Tibial artery (tissue), 4 donors: ENCODE results near the gene PLIN4.

Experiments used
- DNase-seq, 2 donors: peaks; one replicate each; pipeline ENCODE4 v3.0.0-alpha.2; 2019
- H3K27ac ChIP-seq, 2 donors: fragments of 200-600 bp; sonication (generic) in 1 of 2; 1 replicate in 1 of 2; 2 replicates in 1 of 2; pipeline ENCODE4 v1.5.1; 2018 to 2019; ENCODE audit warnings: mild to moderate bottlenecking in 1 of 2
- H3K27me3 ChIP-seq, 2 donors: fragments of 200-600 bp; sonication (generic) in 1 of 2; one replicate each; pipeline versions ENCODE4 v1.5.1 to v1.6.0; 2016 to 2019
- H3K36me3 ChIP-seq, 3 donors: fragments of 200-600 bp; sonication (generic) in 2 of 3; one replicate each; pipeline ENCODE4 v1.5.1; 2016 to 2019; ENCODE audit warnings: mild to moderate bottlenecking in 2 of 3
- H3K4me1 ChIP-seq, 4 donors: fragments of 200-600 bp; sonication (generic) in 2 of 4; 1 replicate in 3 of 4; 2 replicates in 1 of 4; pipeline ENCODE4 v1.5.1; 2016 to 2019
- H3K4me3 ChIP-seq, 2 donors: fragments of 200-600 bp; sonication (generic) in 1 of 2; 1 replicate in 1 of 2; 2 replicates in 1 of 2; pipeline ENCODE4 v1.5.1; 2018 to 2019; ENCODE audit warnings: mild to moderate bottlenecking in 2 of 2
- H3K9me3 ChIP-seq, 3 donors: fragments of 200-600 bp; sonication (generic) in 1 of 3; one replicate each; pipeline ENCODE4 v1.5.1; 2016 to 2019
- CTCF ChIP-seq, 2 experiments: fragments of 200-600 bp in 1 of 2; fragments of 450-650 bp in 1 of 2; IDR thresholded peaks; one replicate each; pipeline ENCODE4 v1.5.1; 2017 to 2019; ENCODE audit warnings: antibody characterized with exemption in 2 of 2, mild to moderate bottlenecking in 1 of 2, moderate library complexity in 1 of 2
- intact Hi-C: fragments of 100-400 bp; cut with DNase I; formaldehyde crosslinking; loops from one replicate; pipeline ENCODE4 v1.15.0; 2023; ENCODE audit warnings: low total_unique reads

PLIN4 gene

DNA sequence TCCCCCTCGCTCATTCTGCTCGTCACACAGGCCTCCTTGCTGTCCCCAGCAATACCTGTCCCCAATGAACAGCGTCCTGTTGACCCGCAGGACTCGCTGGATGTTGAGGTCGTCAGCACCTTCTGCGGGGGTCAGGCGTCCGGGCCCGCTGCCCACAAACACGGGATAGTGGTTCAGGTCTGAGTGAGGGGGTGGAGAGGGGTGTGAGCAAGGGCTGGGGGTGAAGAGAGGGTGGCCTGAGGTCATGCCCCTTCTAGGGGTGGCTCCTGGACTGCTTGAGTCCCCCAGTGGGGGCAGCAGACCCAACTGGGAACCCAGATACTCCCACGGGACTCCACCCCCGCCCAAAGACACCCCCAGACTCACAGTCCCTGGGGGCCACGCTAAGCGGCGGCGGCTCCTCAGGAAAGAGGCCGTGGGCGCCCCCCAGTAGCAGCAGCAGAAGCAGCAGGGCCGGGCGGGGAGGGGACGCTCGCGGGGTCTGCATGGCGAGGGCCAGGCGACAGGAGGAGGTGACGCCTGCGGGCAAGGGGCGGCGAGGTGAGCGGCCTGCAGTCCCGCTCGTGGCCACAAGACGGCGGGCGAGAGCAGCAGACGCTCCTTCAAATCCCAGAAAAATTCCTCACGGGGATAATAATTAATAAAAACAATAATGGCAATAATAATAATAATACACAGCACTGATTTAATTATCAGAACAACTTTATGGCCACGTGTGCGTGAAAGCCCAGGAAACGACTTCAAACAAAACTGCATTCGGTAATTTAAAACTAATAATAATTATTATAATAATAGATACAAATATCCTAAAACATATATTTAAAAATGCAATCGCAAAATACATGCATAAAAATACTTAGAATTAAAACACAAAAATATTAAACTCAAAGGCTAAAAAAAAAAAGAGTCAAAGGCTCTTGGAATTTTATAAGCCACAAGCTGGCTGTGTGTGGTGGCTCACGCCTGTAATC lies 40.0 kb upstream of the PLIN4 start:
- Histone ChIP-seq H3K4me3 (peak overlapping the region in 1 of 2 donors; percentile 34), H3K4me1 (no peaks in the 10 kb centered on the region), H3K36me3 (no peaks in the 10 kb centered on the region), H3K27me3 (peaks cover 0 to 30% of the 10 kb centered on the region in 2 donors), H3K27ac (no peak overlapping the region), H3K9me3 (no peaks in the 10 kb centered on the region)
- peak; percentile 86 to 100 for TF ChIP-seq CTCF (IDR thresholded peaks at IDR 0.05)
- intact Hi-C loops = loop anchor here (5.0 kb wide), 1 partner anchor 79 kb away; the partner anchor contains the start of gene TNFAIP8L1
- DNase-seq = no peak

DNA sequence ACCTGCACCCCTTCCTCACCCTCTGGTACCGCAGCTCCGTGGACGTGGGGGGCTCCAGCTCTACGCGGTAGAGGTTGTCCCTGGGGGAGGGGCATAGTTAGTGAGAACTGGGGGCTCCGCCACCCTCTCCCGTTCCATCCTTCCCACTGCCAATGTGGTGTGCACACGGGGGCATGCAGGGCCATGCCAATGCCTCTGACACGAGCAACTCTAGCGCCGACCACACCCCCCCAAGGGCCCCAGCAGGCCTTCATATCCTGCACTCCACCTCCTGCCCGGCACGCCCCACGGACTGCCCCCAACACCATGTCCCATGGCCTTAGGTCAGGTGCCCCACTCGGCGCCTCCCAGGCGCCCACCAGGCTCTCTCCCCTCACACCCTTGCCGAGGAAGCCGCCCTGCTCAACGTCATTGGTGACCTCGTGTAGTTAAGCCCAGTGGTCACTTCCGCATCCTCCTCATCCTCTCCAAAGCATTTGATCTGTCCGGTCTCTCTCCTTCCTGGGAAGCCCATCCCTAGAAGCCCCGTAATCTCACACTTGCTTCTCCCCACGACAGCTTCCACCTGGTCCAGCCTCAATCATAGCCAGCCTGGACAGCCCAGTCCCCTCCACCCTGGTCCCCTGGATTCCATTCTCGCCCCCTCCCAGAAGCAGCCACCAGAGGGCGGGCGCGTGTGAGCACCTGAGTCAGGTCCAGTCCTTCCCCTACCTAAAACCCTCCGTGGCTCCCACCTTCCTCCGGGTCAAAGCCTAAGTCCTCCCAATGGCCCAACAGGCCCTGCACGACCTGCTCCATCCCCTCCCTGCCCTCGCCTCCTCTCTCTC lies 39.1 kb upstream of the PLIN4 start:
- Histone ChIP-seq H3K4me1 (no peaks in the 10 kb centered on the region), H3K27ac (no peak overlapping the region), H3K27me3 (peaks cover 0 to 36% of the 10 kb centered on the region in 2 donors), H3K9me3 (no peaks in the 10 kb centered on the region), H3K4me3 (no peak overlapping the region), H3K36me3 (no peaks in the 10 kb centered on the region)
- intact Hi-C loops = loop anchor here (5.0 kb wide), 1 partner anchor 80 kb away; the partner anchor contains the start of gene TNFAIP8L1
- no peak for TF ChIP-seq CTCF (IDR thresholded peaks at IDR 0.05)
- no peak for DNase-seq

DNA sequence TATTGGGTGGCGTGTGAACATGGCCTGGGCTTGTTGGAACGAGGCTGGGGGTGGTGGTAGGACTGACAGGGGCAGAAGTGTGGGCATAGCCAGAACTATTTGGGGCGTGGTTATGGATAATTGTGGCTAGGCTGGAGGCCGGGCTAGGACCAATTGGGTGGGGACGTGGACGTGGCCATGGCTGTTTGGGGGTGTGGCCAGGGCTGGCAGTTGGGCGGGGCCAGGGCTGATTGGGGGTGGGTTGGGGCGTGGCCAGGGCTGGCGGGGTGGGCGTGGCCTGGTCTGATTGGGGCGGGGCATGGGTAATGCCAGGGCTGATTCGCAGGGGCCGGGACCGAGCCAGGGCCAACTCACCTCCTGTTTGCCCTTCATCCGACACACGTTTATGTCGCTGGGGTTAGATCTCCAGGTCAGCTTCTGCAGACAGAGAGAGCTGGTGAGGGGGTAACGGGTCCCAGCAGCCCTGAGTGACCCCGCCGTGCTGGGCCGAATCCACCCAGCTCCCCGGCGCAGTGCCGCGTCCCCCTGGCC lies 38.4 kb upstream of the PLIN4 start:
- no peak for DNase-seq
- intact Hi-C loops = loop anchor here (5.0 kb wide), 1 partner anchor 81 kb away; the partner anchor contains the start of gene TNFAIP8L1
- no peaks in the 10 kb centered on the region for H3K4me1 ChIP-seq
- no peak for TF ChIP-seq CTCF (IDR thresholded peaks at IDR 0.05)
- H3K4me3 ChIP-seq = no peak overlapping the region
- no peak overlapping the region for H3K27ac ChIP-seq
- peaks cover 0 to 43% of the 10 kb centered on the region in 2 donors for H3K27me3 ChIP-seq
- no peaks in the 10 kb centered on the region for H3K36me3 ChIP-seq
- H3K9me3 ChIP-seq = no peaks in the 10 kb centered on the region

- TF ChIP-seq CTCF (IDR thresholded peaks at IDR 0.05) = no peak
- Histone ChIP-seq H3K36me3 (no peaks in the 10 kb centered on the region), H3K4me3 (no peak overlapping the region), H3K27me3 (peaks cover 0 to 50% of the 10 kb centered on the region in 2 donors), H3K9me3 (no peaks in the 10 kb centered on the region), H3K4me1 (no peaks in the 10 kb centered on the region), H3K27ac (no peak overlapping the region)
- intact Hi-C loops = loop anchor here (5.0 kb wide), 1 partner anchor 81 kb away; the partner anchor contains the start of gene TNFAIP8L1
- no peak for DNase-seq
Observed at GRCh38 chr19:4555657-4556561, 37.6 kb upstream of the PLIN4 start.
